Measurements from ENCODE around the gene C12orf76.
"Not testable (repeated sequence)": the region's sequence is repeated elsewhere in the genome, so short reads cannot be mapped to it uniquely, and the experiment has no call there.

Gene C12orf76

GRCh38 chr12:110077800-110078199 is 29.5 kb upstream of the C12orf76 start:
- no peak overlapping the region for H3K27ac ChIP-seq (ENCODE audit: low read depth, low read length)
- no peaks in the 10 kb centered on the region for H3K4me1 ChIP-seq (ENCODE audit: control insufficient read depth, insufficient read depth, low read length)
- no peaks in the 10 kb centered on the region for H3K9me3 ChIP-seq (ENCODE audit: control insufficient read depth, insufficient read depth, low read depth, low read length)
- H3K4me3 ChIP-seq (ENCODE audit: low read depth, low read length) = no peak overlapping the region
- no peaks in the 10 kb centered on the region for H3K36me3 ChIP-seq (ENCODE audit: control insufficient read depth, insufficient read depth, low read length)
- H3K27me3 ChIP-seq (ENCODE audit: control insufficient read depth, insufficient read depth, low read length) = no peaks in the 10 kb centered on the region
- no peak overlapping the region for H3K9ac ChIP-seq (ENCODE audit: low read length)

- H3K9ac ChIP-seq (ENCODE audit: low read length) = no peak overlapping the region
These were observed 27.6 kb upstream of the C12orf76 start for GRCh38 chr12:110075880-110076279.

GRCh38 chr12:110074089-110074488 is 25.8 kb upstream of the C12orf76 start:
- Histone ChIP-seq H3K27me3 (ENCODE audit: control insufficient read depth, insufficient read depth, low read length) (no peaks in the 10 kb centered on the region), H3K4me3 (ENCODE audit: low read depth, low read length) (no peak overlapping the region), H3K27ac (ENCODE audit: low read depth, low read length) (no peak overlapping the region), H3K9me3 (ENCODE audit: control insufficient read depth, insufficient read depth, low read depth, low read length) (no peaks in the 10 kb centered on the region), H3K36me3 (ENCODE audit: control insufficient read depth, insufficient read depth, low read length) (no peaks in the 10 kb centered on the region), H3K9ac (ENCODE audit: low read length) (no peak overlapping the region), H3K4me1 (ENCODE audit: control insufficient read depth, insufficient read depth, low read length) (no peaks in the 10 kb centered on the region)

More at GRCh38 chr12:110075880-110076279, 27.6 kb upstream of the C12orf76 start:
- no peak overlapping the region for H3K4me3 ChIP-seq (ENCODE audit: low read depth, low read length)
- H3K9me3 ChIP-seq (ENCODE audit: control insufficient read depth, insufficient read depth, low read depth, low read length) = no peaks in the 10 kb centered on the region
- no peaks in the 10 kb centered on the region for H3K4me1 ChIP-seq (ENCODE audit: control insufficient read depth, insufficient read depth, low read length)
- H3K36me3 ChIP-seq (ENCODE audit: control insufficient read depth, insufficient read depth, low read length) = no peaks in the 10 kb centered on the region
- no peak overlapping the region for H3K27ac ChIP-seq (ENCODE audit: low read depth, low read length)
- no peaks in the 10 kb centered on the region for H3K27me3 ChIP-seq (ENCODE audit: control insufficient read depth, insufficient read depth, low read length)

- Histone ChIP-seq H3K4me3 (ENCODE audit: low read depth, low read length) (no peak overlapping the region), H3K27ac (ENCODE audit: low read depth, low read length) (no peak overlapping the region), H3K9ac (ENCODE audit: low read length) (no peak overlapping the region)
These were observed 24.9 kb upstream of the C12orf76 start for GRCh38 chr12:110073049-110073831.

GRCh38 chr12:110072636-110073035 is 24.3 kb upstream of the C12orf76 start:
- not testable (repeated sequence) for H3K9ac ChIP-seq (ENCODE audit: low read length); H3K4me3 ChIP-seq (ENCODE audit: low read depth, low read length); H3K9me3 ChIP-seq (ENCODE audit: control insufficient read depth, insufficient read depth, low read depth, low read length); H3K27ac ChIP-seq (ENCODE audit: low read depth, low read length); H3K4me1 ChIP-seq (ENCODE audit: control insufficient read depth, insufficient read depth, low read length); H3K36me3 ChIP-seq (ENCODE audit: control insufficient read depth, insufficient read depth, low read length); H3K27me3 ChIP-seq (ENCODE audit: control insufficient read depth, insufficient read depth, low read length)

More at GRCh38 chr12:110073049-110073831, 24.9 kb upstream of the C12orf76 start:
- Histone ChIP-seq H3K9me3 (ENCODE audit: control insufficient read depth, insufficient read depth, low read depth, low read length) (no peaks in the 10 kb centered on the region), H3K27me3 (ENCODE audit: control insufficient read depth, insufficient read depth, low read length) (no peaks in the 10 kb centered on the region), H3K4me1 (ENCODE audit: control insufficient read depth, insufficient read depth, low read length) (no peaks in the 10 kb centered on the region), H3K36me3 (ENCODE audit: control insufficient read depth, insufficient read depth, low read length) (no peaks in the 10 kb centered on the region)

GRCh38 chr12:110071967-110072366 is 23.6 kb upstream of the C12orf76 start:
- Histone ChIP-seq H3K36me3 (ENCODE audit: control insufficient read depth, insufficient read depth, low read length) (no peaks in the 10 kb centered on the region), H3K9ac (ENCODE audit: low read length) (no peak overlapping the region), H3K4me3 (ENCODE audit: low read depth, low read length) (no peak overlapping the region), H3K9me3 (ENCODE audit: control insufficient read depth, insufficient read depth, low read depth, low read length) (no peaks in the 10 kb centered on the region), H3K27me3 (ENCODE audit: control insufficient read depth, insufficient read depth, low read length) (no peaks in the 10 kb centered on the region), H3K4me1 (ENCODE audit: control insufficient read depth, insufficient read depth, low read length) (no peaks in the 10 kb centered on the region), H3K27ac (ENCODE audit: low read depth, low read length) (no peak overlapping the region)

- no peak overlapping the region for H3K9ac ChIP-seq (ENCODE audit: low read length)
- H3K4me1 ChIP-seq (ENCODE audit: control insufficient read depth, insufficient read depth, low read length) = no peaks in the 10 kb centered on the region
- H3K9me3 ChIP-seq (ENCODE audit: control insufficient read depth, insufficient read depth, low read depth, low read length) = no peaks in the 10 kb centered on the region
- no peak overlapping the region for H3K27ac ChIP-seq (ENCODE audit: low read depth, low read length)
- H3K4me3 ChIP-seq (ENCODE audit: low read depth, low read length) = no peak overlapping the region
- no peaks in the 10 kb centered on the region for H3K36me3 ChIP-seq (ENCODE audit: control insufficient read depth, insufficient read depth, low read length)
- H3K27me3 ChIP-seq (ENCODE audit: control insufficient read depth, insufficient read depth, low read length) = no peaks in the 10 kb centered on the region
These were observed 23.2 kb upstream of the C12orf76 start for GRCh38 chr12:110071504-110071903.

GRCh38 chr12:110068654-110069053 is 20.3 kb upstream of the C12orf76 start:
- H3K27me3 ChIP-seq (ENCODE audit: control insufficient read depth, insufficient read depth, low read length) = no peaks in the 10 kb centered on the region
- no peak overlapping the region for H3K27ac ChIP-seq (ENCODE audit: low read depth, low read length)
- H3K4me3 ChIP-seq (ENCODE audit: low read depth, low read length) = no peak overlapping the region
- no peak overlapping the region for H3K9ac ChIP-seq (ENCODE audit: low read length)
- no peaks in the 10 kb centered on the region for H3K9me3 ChIP-seq (ENCODE audit: control insufficient read depth, insufficient read depth, low read depth, low read length)
- no peaks in the 10 kb centered on the region for H3K36me3 ChIP-seq (ENCODE audit: control insufficient read depth, insufficient read depth, low read length)
- no peaks in the 10 kb centered on the region for H3K4me1 ChIP-seq (ENCODE audit: control insufficient read depth, insufficient read depth, low read length)

- not testable (repeated sequence) for H3K4me1 ChIP-seq (ENCODE audit: control insufficient read depth, insufficient read depth, low read length); H3K9ac ChIP-seq (ENCODE audit: low read length); H3K4me3 ChIP-seq (ENCODE audit: low read depth, low read length); H3K36me3 ChIP-seq (ENCODE audit: control insufficient read depth, insufficient read depth, low read length); H3K27ac ChIP-seq (ENCODE audit: low read depth, low read length); H3K27me3 ChIP-seq (ENCODE audit: control insufficient read depth, insufficient read depth, low read length); H3K9me3 ChIP-seq (ENCODE audit: control insufficient read depth, insufficient read depth, low read depth, low read length)
These were observed 19.8 kb upstream of the C12orf76 start for GRCh38 chr12:110068115-110068514.

- no peak overlapping the region for H3K4me3 ChIP-seq (ENCODE audit: low read depth, low read length)
- no peak overlapping the region for H3K27ac ChIP-seq (ENCODE audit: low read depth, low read length)
These were observed 19.2 kb upstream of the C12orf76 start for GRCh38 chr12:110067531-110067930.

GRCh38 chr12:110065540-110065939 is 17.2 kb upstream of the C12orf76 start:
- no peak overlapping the region for H3K9ac ChIP-seq (ENCODE audit: low read length)
- no peak overlapping the region for H3K27ac ChIP-seq (ENCODE audit: low read depth, low read length)
- no peak overlapping the region for H3K4me3 ChIP-seq (ENCODE audit: low read depth, low read length)
- peaks cover 1% of the 10 kb centered on the region; the same call in 1 of the 2 replicates for H3K4me1 ChIP-seq (ENCODE audit: control insufficient read depth, insufficient read depth, low read length)
- no peaks in the 10 kb centered on the region for H3K27me3 ChIP-seq (ENCODE audit: control insufficient read depth, insufficient read depth, low read length)
- H3K36me3 ChIP-seq (ENCODE audit: control insufficient read depth, insufficient read depth, low read length) = no peaks in the 10 kb centered on the region
- no peaks in the 10 kb centered on the region for H3K9me3 ChIP-seq (ENCODE audit: control insufficient read depth, insufficient read depth, low read depth, low read length)

More at GRCh38 chr12:110067531-110067930, 19.2 kb upstream of the C12orf76 start:
- H3K4me1 ChIP-seq (ENCODE audit: control insufficient read depth, insufficient read depth, low read length) = no peaks in the 10 kb centered on the region
- H3K9ac ChIP-seq (ENCODE audit: low read length) = no peak overlapping the region
- H3K36me3 ChIP-seq (ENCODE audit: control insufficient read depth, insufficient read depth, low read length) = no peaks in the 10 kb centered on the region
- no peaks in the 10 kb centered on the region for H3K27me3 ChIP-seq (ENCODE audit: control insufficient read depth, insufficient read depth, low read length)
- H3K9me3 ChIP-seq (ENCODE audit: control insufficient read depth, insufficient read depth, low read depth, low read length) = no peaks in the 10 kb centered on the region

Measured in HUES6 (cell line).